NCI-H748 (cell line): Measurements from ENCODE around the gene EIF2AK3.

Experiments
- DNase-seq: peaks from one replicate; lab custom pipeline; 2025; ENCODE audit not compliant: unreplicated experiment; lab: John Stamatoyannopoulos, UW

EIF2AK3 gene

DNA sequence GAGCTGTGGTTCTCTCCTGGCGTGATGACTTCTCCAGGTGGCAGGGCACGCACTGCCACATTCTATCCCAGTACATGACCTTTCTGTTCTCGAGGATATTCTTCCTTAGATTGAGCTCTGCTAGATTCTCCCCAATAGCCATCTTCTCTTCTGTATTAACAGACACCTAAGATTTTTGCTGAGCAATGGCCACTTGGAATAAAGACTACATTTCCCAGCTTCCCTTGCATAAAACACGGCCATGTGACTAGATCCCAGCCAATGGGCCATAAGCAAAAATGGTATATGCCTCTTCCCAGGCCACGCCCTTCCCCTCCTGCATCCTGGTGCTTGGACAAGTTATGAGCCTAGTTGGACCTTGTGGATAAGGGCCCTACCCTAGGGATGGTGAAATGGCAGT lies 82.1 kb downstream of the EIF2AK3 start:
- DNase-seq, result peak; percentile 17

DNA sequence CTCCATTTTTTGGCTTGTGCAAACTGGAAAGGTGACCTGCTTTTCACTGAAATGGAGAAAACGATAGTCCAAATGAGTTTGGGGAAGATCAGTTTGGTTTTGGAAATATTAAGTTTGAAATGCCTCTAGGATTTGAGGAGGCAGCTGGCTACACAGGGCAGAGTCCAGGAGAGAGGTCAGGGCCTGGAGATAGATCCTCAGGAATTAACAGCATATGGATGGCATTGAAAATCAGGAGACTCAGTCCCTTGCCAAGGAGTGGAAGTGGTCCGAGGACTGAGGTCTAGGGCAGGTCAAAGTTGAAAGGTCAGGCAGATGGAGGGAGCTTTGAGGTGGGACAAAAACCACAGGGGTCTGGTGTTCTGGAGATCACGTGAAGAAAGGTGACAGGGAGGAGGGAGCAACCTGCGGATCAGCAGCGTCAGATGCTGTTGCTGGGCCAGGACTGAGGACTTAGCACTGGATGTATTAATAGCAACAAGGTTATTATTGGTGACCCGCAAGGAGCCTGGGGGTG lies 83.7 kb downstream of the EIF2AK3 start:
- DNase-seq, result no peak

DNA sequence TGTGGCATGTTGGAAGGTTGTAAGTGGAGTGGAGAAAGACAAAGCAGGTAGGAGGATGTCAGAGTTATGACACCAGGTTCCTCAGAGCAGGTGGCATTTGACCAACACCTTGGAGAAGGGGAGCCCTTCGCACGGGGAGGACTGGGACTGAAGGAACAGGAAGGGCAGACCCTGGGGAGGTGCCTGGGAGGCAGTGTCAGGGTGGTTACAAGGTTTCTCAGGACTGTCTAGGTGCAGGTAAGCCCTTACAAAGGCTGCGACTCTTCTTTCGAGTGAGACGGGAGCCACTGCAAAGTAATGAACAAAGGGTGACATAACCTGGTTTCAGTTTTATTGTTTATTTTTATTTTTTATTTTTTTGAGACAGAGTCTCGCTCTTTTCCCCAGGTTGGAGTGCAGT lies 84.6 kb downstream of the EIF2AK3 start:
- no peak for DNase-seq

DNA sequence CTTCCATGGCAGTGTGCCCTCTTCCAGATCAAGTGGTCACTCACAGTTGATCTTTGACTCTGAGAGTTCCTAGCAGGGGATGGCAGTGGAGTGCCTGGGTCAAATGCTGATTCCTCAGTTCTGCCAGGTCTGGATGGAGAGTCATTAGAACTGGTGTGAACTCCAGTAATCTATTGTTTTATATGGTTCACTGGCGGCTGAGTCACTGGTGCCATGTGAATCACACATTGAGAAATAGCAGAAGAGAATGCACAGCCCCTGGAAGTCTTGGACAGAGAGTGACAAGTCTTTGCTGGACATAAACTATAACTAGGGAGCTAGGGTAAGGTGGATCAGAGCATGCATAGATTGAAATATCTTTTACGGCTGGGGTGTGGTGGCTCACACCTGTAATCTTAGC lies 86.9 kb downstream of the EIF2AK3 start:
- no peak for DNase-seq

DNA sequence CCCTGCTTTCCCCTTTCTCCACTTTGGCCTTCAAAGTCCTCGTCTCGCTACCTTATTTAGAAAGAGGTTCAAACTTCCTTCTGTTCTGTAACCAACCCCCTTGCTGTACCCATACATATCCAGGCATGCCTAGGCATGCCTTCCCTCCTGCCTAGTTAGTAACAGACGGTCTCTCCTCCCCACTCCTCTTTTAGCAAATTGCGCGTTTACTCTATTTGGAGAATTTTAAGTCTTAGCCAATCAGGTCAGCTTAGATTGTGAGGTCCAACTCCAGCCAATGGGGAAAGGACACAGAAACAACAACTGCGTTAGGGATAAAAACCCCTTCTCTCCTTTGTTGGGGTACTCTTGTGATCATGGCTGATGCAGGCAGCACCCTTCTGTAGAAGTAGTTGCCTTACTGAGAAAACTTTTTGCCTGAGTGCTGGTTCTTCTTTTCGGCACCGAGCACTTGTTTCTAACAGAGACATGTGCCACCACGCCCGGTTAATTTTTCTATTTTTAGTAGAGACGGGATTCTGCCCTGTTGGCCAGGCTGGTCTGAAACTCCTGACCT lies 88.8 kb downstream of the EIF2AK3 start:
- peak; percentile 1 for DNase-seq

DNA sequence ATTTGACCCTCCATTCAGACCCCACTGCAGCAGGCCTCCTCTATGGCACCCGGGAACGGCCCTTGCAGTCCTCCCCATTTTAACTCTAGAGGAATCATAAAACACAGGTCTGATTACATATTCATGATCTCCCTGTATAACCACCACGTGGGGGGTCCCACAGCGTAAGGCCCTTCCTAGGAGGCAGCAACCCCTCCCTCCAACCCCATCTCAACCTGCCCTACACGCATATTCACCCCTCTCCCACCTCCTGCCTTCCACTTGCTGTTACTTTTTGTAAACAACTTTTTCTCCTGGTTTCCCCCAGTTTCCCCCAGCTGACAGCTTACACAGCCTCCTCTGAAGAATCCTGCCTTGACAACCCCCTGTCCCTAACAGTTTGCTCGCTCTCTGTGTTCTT lies 89.6 kb downstream of the EIF2AK3 start:
- no peak for DNase-seq

DNA sequence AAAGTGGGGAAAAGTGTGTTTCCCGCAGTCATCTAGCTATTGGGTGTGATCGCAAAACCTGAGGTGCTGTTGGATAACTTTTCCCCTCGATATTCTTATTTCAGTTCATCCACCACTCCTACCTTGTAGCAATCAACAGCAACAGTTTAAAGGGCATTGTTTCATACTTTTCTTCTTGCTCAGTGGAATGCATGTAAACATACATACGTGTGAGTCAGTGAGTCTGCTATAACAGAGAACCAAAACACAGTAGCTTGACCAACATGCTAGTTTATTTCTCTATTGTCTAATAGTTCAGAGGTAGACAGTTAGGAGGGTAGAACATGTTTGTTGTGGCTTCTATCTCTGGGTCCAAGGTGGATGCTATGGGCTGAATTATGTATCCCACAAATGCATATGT lies 97.2 kb downstream of the EIF2AK3 start:
- DNase-seq, result no peak

DNA sequence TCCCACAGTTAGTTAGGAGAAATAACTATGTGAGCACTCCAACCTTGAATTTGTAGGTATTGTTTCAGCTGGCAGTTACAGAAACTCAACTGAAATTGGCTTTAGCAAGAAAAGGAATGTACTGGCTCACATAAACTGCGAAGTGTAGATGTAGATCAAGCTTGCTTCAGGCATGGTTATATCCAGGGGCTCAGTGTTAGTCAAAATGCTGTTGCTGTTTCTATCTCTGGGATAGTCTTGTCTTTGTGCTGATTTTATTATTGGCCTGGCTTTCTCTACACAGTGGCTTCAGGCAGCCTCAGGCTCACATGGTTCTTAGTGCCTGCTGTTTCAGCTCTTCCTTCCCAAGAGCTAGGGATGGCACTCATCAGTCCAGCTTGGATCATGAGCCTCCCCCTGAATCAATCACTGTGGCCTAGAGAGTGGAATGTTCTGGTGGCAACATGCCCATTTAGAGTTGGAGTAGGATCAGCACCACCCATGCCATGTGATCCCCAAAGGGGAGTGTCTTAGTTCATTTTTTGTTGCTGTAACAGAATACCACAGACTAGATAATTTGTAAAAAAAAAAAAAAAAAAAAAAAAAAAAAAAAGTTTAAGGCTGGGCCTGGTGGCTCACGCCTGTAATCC lies 105.7 kb downstream of the EIF2AK3 start:
- no peak for DNase-seq

DNA sequence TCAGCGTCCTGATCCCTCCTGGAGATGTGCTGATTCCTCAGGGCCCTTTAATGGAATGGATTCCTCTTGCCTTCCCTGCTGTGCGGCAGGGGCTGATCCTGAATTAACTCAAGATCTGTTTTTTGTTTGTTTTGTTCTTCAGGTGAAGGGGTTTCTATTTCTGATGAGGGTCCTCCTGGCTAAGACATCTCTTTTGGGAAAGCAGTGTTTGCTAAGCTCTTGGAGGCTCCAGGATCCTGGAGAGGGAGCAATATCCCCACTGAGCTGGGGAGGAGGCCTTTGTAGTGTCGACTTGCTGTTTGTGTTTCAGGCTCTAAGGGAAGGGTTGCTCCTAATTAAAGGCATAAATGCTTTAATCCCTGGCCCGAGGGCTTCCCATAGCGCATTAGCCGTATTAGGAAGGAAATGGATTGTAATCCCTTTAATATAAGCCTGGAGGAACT lies 109.5 kb downstream of the EIF2AK3 start:
- peak; percentile 8 for DNase-seq
